OCI-LY7 (cell line): Measurements from ENCODE around the gene BCAN.

ENCODE experiments used
- EZH2phosphoT487 ChIP-seq: fragments of 200-600 bp; sonication (generic); IDR thresholded peaks from 2 replicates; pipeline ENCODE4 v1.6.1; 2018; ENCODE audit warnings: low read depth, borderline replicate concordance, mild to moderate bottlenecking, mixed run types, antibody characterized with exemption, low read length, moderate library complexity, mixed read lengths
- TF ChIP-seq, protein P1 (sequence below): fragments of 200-600 bp; sonication (generic); conservative IDR thresholded peaks from 2 replicates; pipeline ENCODE4 v1.5.1; 2014; ENCODE audit warnings: mild to moderate bottlenecking, antibody characterized with exemption, low read length, moderate library complexity, mixed read lengths

DNA sequence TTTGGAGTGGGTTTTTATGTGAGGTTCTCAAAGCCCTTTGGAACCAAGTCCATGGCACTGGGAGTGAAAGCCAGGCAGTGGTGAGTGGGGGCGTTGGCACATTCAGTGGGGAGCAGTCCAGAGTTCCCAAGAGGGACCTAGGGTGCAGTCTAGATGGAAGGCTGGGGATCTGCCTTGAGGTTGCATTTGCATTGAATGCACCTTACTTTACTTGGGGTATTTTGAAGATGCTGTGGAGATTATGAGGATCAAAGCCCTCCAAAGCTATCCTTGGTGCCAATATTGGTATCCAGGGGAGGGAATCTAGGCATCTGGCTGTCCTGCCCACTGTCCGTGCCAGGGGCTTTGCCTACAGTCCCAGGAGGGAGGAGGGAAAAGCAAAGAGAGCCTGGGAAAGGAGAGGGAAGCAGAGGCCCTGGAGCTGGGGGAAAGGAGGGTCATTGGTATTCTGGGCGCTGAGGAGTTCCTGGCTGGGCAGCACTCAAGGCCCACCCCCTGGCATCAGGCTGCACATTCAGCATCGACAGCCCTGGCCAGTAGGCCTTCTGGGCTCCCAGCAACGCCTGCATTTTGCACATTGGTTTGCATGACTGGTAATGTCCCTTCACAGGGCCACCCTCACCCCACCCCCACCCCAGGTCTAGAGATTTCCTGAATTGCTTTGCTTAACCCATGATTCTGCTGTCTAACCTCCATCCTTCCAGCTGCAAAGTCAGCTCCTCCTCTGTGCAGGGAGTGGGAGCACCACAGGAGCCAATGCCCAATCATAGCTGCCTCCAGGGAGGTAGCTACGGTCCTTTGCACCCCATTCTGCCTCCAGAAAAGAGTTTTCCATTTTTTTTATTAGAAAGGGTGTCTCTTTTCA lies 843 bp upstream of the BCAN start:
- TF ChIP-seq, protein P1, sequence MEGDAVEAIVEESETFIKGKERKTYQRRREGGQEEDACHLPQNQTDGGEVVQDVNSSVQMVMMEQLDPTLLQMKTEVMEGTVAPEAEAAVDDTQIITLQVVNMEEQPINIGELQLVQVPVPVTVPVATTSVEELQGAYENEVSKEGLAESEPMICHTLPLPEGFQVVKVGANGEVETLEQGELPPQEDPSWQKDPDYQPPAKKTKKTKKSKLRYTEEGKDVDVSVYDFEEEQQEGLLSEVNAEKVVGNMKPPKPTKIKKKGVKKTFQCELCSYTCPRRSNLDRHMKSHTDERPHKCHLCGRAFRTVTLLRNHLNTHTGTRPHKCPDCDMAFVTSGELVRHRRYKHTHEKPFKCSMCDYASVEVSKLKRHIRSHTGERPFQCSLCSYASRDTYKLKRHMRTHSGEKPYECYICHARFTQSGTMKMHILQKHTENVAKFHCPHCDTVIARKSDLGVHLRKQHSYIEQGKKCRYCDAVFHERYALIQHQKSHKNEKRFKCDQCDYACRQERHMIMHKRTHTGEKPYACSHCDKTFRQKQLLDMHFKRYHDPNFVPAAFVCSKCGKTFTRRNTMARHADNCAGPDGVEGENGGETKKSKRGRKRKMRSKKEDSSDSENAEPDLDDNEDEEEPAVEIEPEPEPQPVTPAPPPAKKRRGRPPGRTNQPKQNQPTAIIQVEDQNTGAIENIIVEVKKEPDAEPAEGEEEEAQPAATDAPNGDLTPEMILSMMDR = no peak
- TF ChIP-seq EZH2phosphoT487 = no peak
